Measurements from ENCODE around the gene GAL3ST2. TPM values are rescaled to one million over a fixed set of nuclear protein-coding genes. Genes with fewer than 3 reads are reported as not detected.
"Not testable (repeated sequence)": the region's sequence is repeated elsewhere in the genome, so short reads cannot be mapped to it uniquely, and the experiment has no call there.

Gene GAL3ST2
- total and polyA plus RNA-seq, 12 donors = 0.16 to 1.8 (median 0.61) TPM; not detected in 4

GRCh38 chr2:241797441-241798080 lies 20.9 kb downstream of the GAL3ST2 start:
- TF ChIP-seq CTCF (IDR thresholded peaks at IDR 0.05) (no peak), POLR2A (IDR thresholded peaks at IDR 0.05) (no peak)
- Histone ChIP-seq H3K36me3 (replicated peaks in 1 of 2) (no peaks in the 10 kb centered on the region), H3K4me1 (replicated peaks in 1 of 2) (no peaks in the 10 kb centered on the region), H3K27me3 (no peaks in the 10 kb centered on the region), H3K4me3 (no peak overlapping the region), H3K27ac (no peak overlapping the region), H3K9me3 (replicated peaks in 1 of 3) (no peaks in the 10 kb centered on the region)
- peak in 1 of 7 donors; percentile 15 for DNase-seq
- intact Hi-C loops (cut with DNase I) = no loop called here
- WGBS, 4 donors = 74 to 88% (median 85%) methylated on average over 5 to 19 of the region's 19 CpGs

GRCh38 chr2:241798081-241798630 lies 21.5 kb downstream of the GAL3ST2 start:
- no peak overlapping the region for H3K27ac ChIP-seq
- no peaks in the 10 kb centered on the region for H3K36me3 ChIP-seq (replicated peaks in 1 of 2)
- H3K27me3 ChIP-seq = peaks cover 4% of the 10 kb centered on the region
- DNase-seq = peak in 1 of 7 donors; percentile 14
- peaks cover 3 to 4% of the 10 kb centered on the region in 2 donors for H3K4me1 ChIP-seq (replicated peaks in 1 of 2)
- no peaks in the 10 kb centered on the region for H3K9me3 ChIP-seq (replicated peaks in 1 of 3)
- 88 to 99% (median 90%) methylated on average over 10 to 14 of the region's 14 CpGs for WGBS, 4 donors
- H3K4me3 ChIP-seq = no peak overlapping the region
- no peak for TF ChIP-seq POLR2A (IDR thresholded peaks at IDR 0.05)
- TF ChIP-seq CTCF (IDR thresholded peaks at IDR 0.05) = no peak
- intact Hi-C loops (cut with DNase I) = no loop called here

- Histone ChIP-seq H3K4me3 (no peak overlapping the region), H3K9me3 (replicated peaks in 1 of 3) (no peaks in the 10 kb centered on the region), H3K27me3 (peaks cover 10% of the 10 kb centered on the region), H3K27ac (no peak overlapping the region), H3K36me3 (replicated peaks in 1 of 2) (no peaks in the 10 kb centered on the region), H3K4me1 (replicated peaks in 1 of 2) (peaks cover 10% of the 10 kb centered on the region in 2 donors)
- DNase-seq = peak in 4 of 7 donors; percentile 11 to 45 (median 13)
- intact Hi-C loops (cut with DNase I) = no loop called here
- WGBS, 4 donors = 82 to 97% (median 89%) methylated on average over 3 to 21 of the region's 21 CpGs
- TF ChIP-seq CTCF (IDR thresholded peaks at IDR 0.05) = no peak
- TF ChIP-seq POLR2A (IDR thresholded peaks at IDR 0.05) = no peak
Observed at GRCh38 chr2:241798631-241799521, 22.3 kb downstream of the GAL3ST2 start.

GRCh38 chr2:241799522-241800197 lies 23.0 kb downstream of the GAL3ST2 start:
- no peaks in the 10 kb centered on the region for H3K36me3 ChIP-seq (replicated peaks in 1 of 2)
- peaks cover 18% of the 10 kb centered on the region for H3K27me3 ChIP-seq
- intact Hi-C loops (cut with DNase I) = no loop called here
- 88 to 94% (median 91%) methylated on average over 5 to 10 of the region's 10 CpGs for WGBS, 4 donors
- no peak overlapping the region for H3K27ac ChIP-seq
- TF ChIP-seq POLR2A (IDR thresholded peaks at IDR 0.05) (no peak), CTCF (IDR thresholded peaks at IDR 0.05) (no peak)
- no peaks in the 10 kb centered on the region for H3K9me3 ChIP-seq (replicated peaks in 1 of 3)
- H3K4me3 ChIP-seq = no peak overlapping the region
- H3K4me1 ChIP-seq (replicated peaks in 1 of 2) = peaks cover 18% of the 10 kb centered on the region in 2 donors
- DNase-seq = peak in 1 of 7 donors; percentile 11

GRCh38 chr2:241800198-241800903 lies 23.7 kb downstream of the GAL3ST2 start:
- peaks cover 19% of the 10 kb centered on the region for H3K27me3 ChIP-seq
- DNase-seq = peak in 1 of 7 donors; percentile 10
- intact Hi-C loops (cut with DNase I) = not testable (repeated sequence)

More at GRCh38 chr2:241800198-241800903, 23.7 kb downstream of the GAL3ST2 start:
- H3K4me1 ChIP-seq (replicated peaks in 1 of 2) = peaks cover 19 to 21% of the 10 kb centered on the region in 2 donors
- 79 to 87% (median 86%) methylated on average over 22 to 35 of the region's 35 CpGs for WGBS, 4 donors
- H3K9me3 ChIP-seq (replicated peaks in 1 of 3); H3K27ac ChIP-seq; H3K4me3 ChIP-seq; H3K36me3 ChIP-seq (replicated peaks in 1 of 2): not testable (repeated sequence)

Measured in adrenal gland (tissue), 12 donors.